Astrocyte (in vitro differentiated cells and primary cell): ENCODE measurements around the gene VPS13A. TPM values are rescaled to one million over a fixed set of nuclear protein-coding genes. Genes with fewer than 3 reads are reported as not detected.

Experiments used
- DNase-seq: peaks from one replicate; pipeline ENCODE4 v3.0.0-alpha.2; 2010; ENCODE audit warnings: low read depth
- FAIRE-seq: peaks from 2 replicates; lab custom pipeline; 2011; peaks lifted over from hg19 to GRCh38; lab: Jason Lieb, UNC
- H2AFZ ChIP-seq: 2 replicates; pipeline ENCODE4 v1.6.0; 2012; ENCODE audit warnings: low read depth, low read length, inconsistent platforms
- H3K27ac ChIP-seq: 2 replicates; pipeline ENCODE4 v1.5.1; 2011; ENCODE audit warnings: low read depth, low read length, inconsistent platforms
- H3K27me3 ChIP-seq: 2 replicates; pipeline ENCODE4 v1.6.0; 2011; ENCODE audit warnings: low read length, inconsistent platforms; ENCODE audit not compliant: insufficient read depth
- H3K36me3 ChIP-seq: 2 replicates; pipeline ENCODE4 v1.5.1; 2011; ENCODE audit warnings: low read length, inconsistent platforms; ENCODE audit not compliant: insufficient read depth
- H3K4me1 ChIP-seq: 2 replicates; pipeline ENCODE4 v1.5.1; 2011; ENCODE audit warnings: low read length, inconsistent platforms; ENCODE audit not compliant: insufficient read depth
- H3K4me2 ChIP-seq: 2 replicates; pipeline ENCODE4 v1.6.0; 2012; ENCODE audit warnings: low read length, inconsistent platforms
- H3K4me3 ChIP-seq: 2 replicates; pipeline ENCODE4 v1.5.1; 2011; ENCODE audit warnings: low read depth, mild to moderate bottlenecking, low read length, inconsistent platforms; ENCODE audit not compliant: insufficient read depth
- H3K79me2 ChIP-seq: 2 replicates; pipeline ENCODE4 v1.6.0; 2012; ENCODE audit warnings: mild to moderate bottlenecking, low read length, inconsistent platforms; ENCODE audit not compliant: insufficient read depth
- H3K9ac ChIP-seq: 2 replicates; pipeline ENCODE4 v1.6.0; 2012; ENCODE audit warnings: mild to moderate bottlenecking, low read length, inconsistent platforms
- H3K9me3 ChIP-seq: 2 replicates; pipeline ENCODE4 v1.5.1; 2012; ENCODE audit warnings: low read depth, mild to moderate bottlenecking, low read length, inconsistent platforms; ENCODE audit not compliant: insufficient read depth
- H4K20me1 ChIP-seq: 2 replicates; pipeline ENCODE4 v1.6.0; 2012; ENCODE audit warnings: low read length, inconsistent platforms; ENCODE audit not compliant: insufficient read depth
- H3K27ac Mint-ChIP-seq: one replicate; pipeline ENCODE4 v1.8.0; 2021; ENCODE audit warnings: mild to moderate bottlenecking, mixed read lengths; ENCODE audit not compliant: unreplicated experiment
- H3K27me3 Mint-ChIP-seq: one replicate; pipeline ENCODE4 v1.8.0; 2021; ENCODE audit warnings: low read depth, mixed read lengths; ENCODE audit not compliant: unreplicated experiment
- H3K36me3 Mint-ChIP-seq: one replicate; pipeline ENCODE4 v1.8.0; 2021; ENCODE audit warnings: low read depth, mixed read lengths; ENCODE audit not compliant: unreplicated experiment
- H3K4me1 Mint-ChIP-seq: one replicate; pipeline ENCODE4 v1.8.0; 2021; ENCODE audit warnings: low read depth, mixed read lengths; ENCODE audit not compliant: unreplicated experiment
- H3K4me3 Mint-ChIP-seq: one replicate; pipeline ENCODE4 v1.8.0; 2021; ENCODE audit warnings: mild to moderate bottlenecking, moderate library complexity, mixed read lengths; ENCODE audit not compliant: unreplicated experiment
- H3K9me3 Mint-ChIP-seq: one replicate; pipeline ENCODE4 v1.8.0; 2021; ENCODE audit warnings: mild to moderate bottlenecking, mixed read lengths; ENCODE audit not compliant: unreplicated experiment
- CTCF ChIP-seq: IDR thresholded peaks from 2 replicates; pipeline ENCODE4 v1.5.1; 2011; ENCODE audit warnings: low read depth, mild to moderate bottlenecking, inconsistent platforms, low read length, moderate library complexity; ENCODE audit not compliant: insufficient read depth
- EZH2 ChIP-seq: IDR thresholded peaks from 2 replicates; pipeline ENCODE4 v1.6.1; 2012; ENCODE audit warnings: mild to moderate bottlenecking, low read length, inconsistent platforms; ENCODE audit not compliant: insufficient read depth
- total RNA-seq: library from RNA; stranded (reverse); gene quantifications from 2 replicates; pipeline ENCODE4 v1.2.1, GENCODE V29; 2021

VPS13A gene
- total RNA-seq, 1 donor from 2014 or later = 34.9 TPM

- H3K27me3 Mint-ChIP-seq = no peaks in the 10 kb centered on the region
- no peak overlapping the region for H3K4me3 Mint-ChIP-seq
- DNase-seq (no peak), FAIRE-seq (no peak)
- H3K4me1 Mint-ChIP-seq = peaks cover 6% of the 10 kb centered on the region
- TF ChIP-seq EZH2 = no peak
- no peak for TF ChIP-seq CTCF
- H4K20me1 ChIP-seq = no peaks in the 10 kb centered on the region
- no peaks in the 10 kb centered on the region for H3K9me3 Mint-ChIP-seq
- H3K27ac ChIP-seq = no peak overlapping the region
- no peaks in the 10 kb centered on the region for H3K36me3 Mint-ChIP-seq
- H2AFZ ChIP-seq = no peak overlapping the region
- H3K9ac ChIP-seq = no peak overlapping the region
- H3K79me2 ChIP-seq = no peaks in the 10 kb centered on the region
- H3K9me3 ChIP-seq = no peaks in the 10 kb centered on the region
- H3K27ac Mint-ChIP-seq = no peak overlapping the region
- no peak overlapping the region for H3K4me3 ChIP-seq
- H3K4me1 ChIP-seq = no peaks in the 10 kb centered on the region
- H3K36me3 ChIP-seq = no peaks in the 10 kb centered on the region
- H3K27me3 ChIP-seq = no peaks in the 10 kb centered on the region
- no peak overlapping the region for H3K4me2 ChIP-seq
These were observed 128.5 kb downstream of the VPS13A start for GRCh38 chr9:77305622-77306400.

GRCh38 chr9:77307166-77307565, 129.8 kb downstream of the VPS13A start:
- no peaks in the 10 kb centered on the region for H3K27me3 ChIP-seq
- H3K4me3 ChIP-seq = no peak overlapping the region
- no peak overlapping the region for H3K9ac ChIP-seq
- H3K27me3 Mint-ChIP-seq = no peaks in the 10 kb centered on the region
- H3K4me1 ChIP-seq = no peaks in the 10 kb centered on the region
- no peak for TF ChIP-seq CTCF
- no peak for TF ChIP-seq EZH2
- H2AFZ ChIP-seq = no peak overlapping the region
- H3K4me2 ChIP-seq = no peak overlapping the region
- H3K79me2 ChIP-seq = no peaks in the 10 kb centered on the region
- no peak overlapping the region for H3K27ac Mint-ChIP-seq
- H3K9me3 Mint-ChIP-seq = no peaks in the 10 kb centered on the region
- H3K36me3 Mint-ChIP-seq = peaks cover 7% of the 10 kb centered on the region
- H3K4me3 Mint-ChIP-seq = no peak overlapping the region
- no peaks in the 10 kb centered on the region for H4K20me1 ChIP-seq
- DNase-seq = no peak
- H3K4me1 Mint-ChIP-seq = peaks cover 6% of the 10 kb centered on the region
- H3K27ac ChIP-seq = no peak overlapping the region
- no peak for FAIRE-seq
- no peaks in the 10 kb centered on the region for H3K36me3 ChIP-seq
- no peaks in the 10 kb centered on the region for H3K9me3 ChIP-seq

GRCh38 chr9:77316058-77316457, 138.7 kb downstream of the VPS13A start:
- Mint-ChIP-seq H3K9me3 (no peaks in the 10 kb centered on the region), H3K4me3 (no peak overlapping the region), H3K36me3 (peaks cover 7% of the 10 kb centered on the region), H3K4me1 (peaks cover 5% of the 10 kb centered on the region), H3K27me3 (no peaks in the 10 kb centered on the region), H3K27ac (no peak overlapping the region)
- no peaks in the 10 kb centered on the region for H3K79me2 ChIP-seq
- H3K4me3 ChIP-seq = no peak overlapping the region
- H3K9me3 ChIP-seq = no peaks in the 10 kb centered on the region
- no peaks in the 10 kb centered on the region for H4K20me1 ChIP-seq
- DNase-seq = no peak
- no peak for FAIRE-seq
- no peaks in the 10 kb centered on the region for H3K4me1 ChIP-seq
- no peak overlapping the region for H3K9ac ChIP-seq
- H3K4me2 ChIP-seq = no peak overlapping the region
- no peaks in the 10 kb centered on the region for H3K27me3 ChIP-seq
- TF ChIP-seq CTCF = no peak
- TF ChIP-seq EZH2 = no peak
- no peak overlapping the region for H2AFZ ChIP-seq
- no peaks in the 10 kb centered on the region for H3K36me3 ChIP-seq
- H3K27ac ChIP-seq = no peak overlapping the region
